H1 (cell line): ENCODE measurements around the gene COQ7. TPM values are rescaled to one million over a fixed set of nuclear protein-coding genes. Genes with fewer than 3 reads are reported as not detected.

Experiments used
- CTCF ChIA-PET: fragments of 300-600 bp; sonication (Branson Sonifier 250); formaldehyde crosslinking; loops from one replicate; lab custom pipeline; 2021; ENCODE audit not compliant: partially characterized antibody; lab: Charles Lee
- POLR2A ChIA-PET: fragments of 300-600 bp; sonication (Branson Sonifier 250); formaldehyde crosslinking; loops from one replicate; lab custom pipeline; 2021; ENCODE audit warnings: inconsistent platforms; ENCODE audit not compliant: partially characterized antibody; lab: Charles Lee
- DNase-seq, 2 experiments: peaks; one replicate each; pipeline versions ENCODE4 v3.0.0 to v3.0.0-alpha.2; 2010 to 2022; ENCODE audit warnings: low spot score in 2 of 2, low read depth in 1 of 2, mixed read lengths in 1 of 2
- FAIRE-seq: peaks from 2 replicates; lab custom pipeline; 2011; peaks lifted over from hg19 to GRCh38; lab: Jason Lieb, UNC
- H2AFZ ChIP-seq: 2 replicates; pipeline ENCODE4 v1.8.1; 2012; ENCODE audit warnings: low read length, inconsistent platforms
- H2AK5ac ChIP-seq: 2 replicates; pipeline ENCODE4 v1.6.1; 2013; ENCODE audit warnings: low read depth, low read length
- H2BK120ac ChIP-seq: replicated peaks from 2 replicates; pipeline ENCODE3; 2013; ENCODE audit warnings: low read depth, low read length, inconsistent platforms
- H2BK12ac ChIP-seq: 2 replicates; pipeline ENCODE4 v1.6.1; 2013; ENCODE audit warnings: low read depth, low read length
- H2BK15ac ChIP-seq: 2 replicates; pipeline ENCODE4 v1.6.1; 2013; ENCODE audit warnings: low read length
- H2BK20ac ChIP-seq: 2 replicates; pipeline ENCODE4 v1.6.1; 2013; ENCODE audit warnings: low read length
- H2BK5ac ChIP-seq: 2 replicates; pipeline ENCODE4 v1.6.1; 2013; ENCODE audit warnings: low read depth, low read length
- H3K14ac ChIP-seq: 2 replicates; pipeline ENCODE4 v1.6.1; 2013; ENCODE audit warnings: inconsistent platforms; ENCODE audit not compliant: insufficient read length
- H3K18ac ChIP-seq: 2 replicates; pipeline ENCODE4 v1.6.1; 2013; ENCODE audit warnings: low read length; ENCODE audit errors: extremely low read depth
- H3K23ac ChIP-seq: 2 replicates; pipeline ENCODE4 v1.6.1; 2013; ENCODE audit warnings: inconsistent platforms; ENCODE audit not compliant: insufficient read length
- H3K23me2 ChIP-seq: 2 replicates; pipeline ENCODE4 v1.6.1; 2013; ENCODE audit warnings: low read depth, low read length
- H3K27ac ChIP-seq: 2 replicates; pipeline ENCODE4 v1.6.1; 2011; ENCODE audit warnings: low read depth, low read length, inconsistent platforms
- H3K27me3 ChIP-seq, 4 experiments: replicated peaks in 1 of 4; 1 replicate in 1 of 4; 2 replicates in 3 of 4; pipeline versions ENCODE4 v1.6.1 to v1.8.1; 2011 to 2013; ENCODE audit warnings: low read length in 3 of 4, mild to moderate bottlenecking in 3 of 4, inconsistent platforms in 2 of 4, mixed read lengths in 2 of 4, moderate library complexity in 1 of 4; ENCODE audit not compliant: control insufficient read depth in 3 of 4, insufficient read depth in 3 of 4; ENCODE audit errors: extremely low read depth in 1 of 4
- H3K36me3 ChIP-seq, 4 experiments: 2 replicates each; pipeline versions ENCODE4 v1.6.1 to v1.8.1; 2011 to 2013; ENCODE audit warnings: mild to moderate bottlenecking in 4 of 4, low read length in 3 of 4, moderate library complexity in 2 of 4, control low read depth in 1 of 4, inconsistent platforms in 1 of 4; ENCODE audit not compliant: insufficient read depth in 4 of 4, control insufficient read depth in 2 of 4
- H3K4ac ChIP-seq: replicated peaks from 2 replicates; pipeline ENCODE3; 2013; ENCODE audit warnings: low read length, low read depth, mixed read lengths, inconsistent platforms; ENCODE audit not compliant: insufficient read length
- H3K4me1 ChIP-seq, 4 experiments: replicated peaks in 1 of 4; 1 replicate in 1 of 4; 2 replicates in 3 of 4; pipeline versions ENCODE4 v1.6.1 to v1.8.1; 2011 to 2013; ENCODE audit warnings: low read length in 3 of 4, inconsistent platforms in 2 of 4, mixed read lengths in 1 of 4; ENCODE audit not compliant: insufficient read depth in 4 of 4, control insufficient read depth in 3 of 4
- H3K4me2 ChIP-seq, 2 experiments: 2 replicates each; pipeline versions ENCODE4 v1.6.1 to v1.8.1; 2011 to 2013; ENCODE audit warnings: low read depth in 2 of 2, low read length in 2 of 2, control low read depth in 1 of 2, inconsistent platforms in 1 of 2, mild to moderate bottlenecking in 1 of 2; ENCODE audit not compliant: insufficient read depth in 1 of 2
- H3K4me3 ChIP-seq, 4 experiments: fragments of 200-600, 300-600 bp in 1 of 4; sonication (generic), shearing (Covaris generic), sonication (Bioruptor Twin) in 1 of 4; 2 replicates each; pipeline versions ENCODE4 v1.5.1 to v1.8.1; 2011 to 2016; ENCODE audit warnings: low read length in 4 of 4, low read depth in 3 of 4, control low read depth in 2 of 4, inconsistent platforms in 2 of 4, mild to moderate bottlenecking in 2 of 4, mixed read lengths in 1 of 4, moderate library complexity in 1 of 4; ENCODE audit not compliant: insufficient read depth in 2 of 4; ENCODE audit errors: extremely low read depth in 1 of 4
- H3K56ac ChIP-seq: replicated peaks from 2 replicates; pipeline ENCODE3; 2013; ENCODE audit warnings: low read depth, mild to moderate bottlenecking, mixed read lengths, low read length, inconsistent platforms; ENCODE audit not compliant: insufficient read length
- H3K79me1 ChIP-seq: 2 replicates; pipeline ENCODE4 v1.6.1; 2013; ENCODE audit warnings: low read depth, low read length, control low read depth
- H3K79me2 ChIP-seq, 2 experiments: 2 replicates each; pipeline versions ENCODE4 v1.6.1 to v1.8.1; 2012 to 2013; ENCODE audit warnings: low read length in 2 of 2, mild to moderate bottlenecking in 2 of 2, inconsistent platforms in 1 of 2; ENCODE audit not compliant: insufficient read depth in 2 of 2, control insufficient read depth in 1 of 2
- H3K9ac ChIP-seq, 4 experiments: replicated peaks in 1 of 4; 1 replicate in 1 of 4; 2 replicates in 3 of 4; pipeline versions ENCODE4 v1.6.1 to v1.8.1; 2011 to 2013; ENCODE audit warnings: low read depth in 3 of 4, low read length in 3 of 4, control low read depth in 2 of 4, mild to moderate bottlenecking in 2 of 4, moderate library complexity in 2 of 4, inconsistent platforms in 1 of 4; ENCODE audit errors: extremely low read depth in 1 of 4
- H3K9me3 ChIP-seq, 2 experiments: 2 replicates each; pipeline versions ENCODE4 v1.6.1 to v1.8.1; 2012 to 2013; ENCODE audit warnings: mild to moderate bottlenecking in 2 of 2, moderate library complexity in 2 of 2, control low read depth in 1 of 2, inconsistent platforms in 1 of 2, low read depth in 1 of 2, low read length in 1 of 2, mixed read lengths in 1 of 2; ENCODE audit not compliant: insufficient read depth in 2 of 2
- H4K20me1 ChIP-seq, 2 experiments: replicated peaks in 1 of 2; 2 replicates each; pipeline versions ENCODE3 to v1.8.1; 2011 to 2013; ENCODE audit warnings: inconsistent platforms in 2 of 2, low read length in 2 of 2, mild to moderate bottlenecking in 1 of 2; ENCODE audit not compliant: insufficient read depth in 2 of 2, control insufficient read depth in 1 of 2
- H4K5ac ChIP-seq: 2 replicates; pipeline ENCODE4 v1.6.1; 2013; ENCODE audit warnings: low read length, low read depth, mixed read lengths, inconsistent platforms; ENCODE audit not compliant: insufficient read length
- H4K8ac ChIP-seq: 2 replicates; pipeline ENCODE4 v1.8.0; 2013; ENCODE audit warnings: mild to moderate bottlenecking, moderate library complexity, low read length, inconsistent platforms; ENCODE audit not compliant: insufficient read depth; ENCODE audit errors: extremely low read depth
- H4K91ac ChIP-seq: replicated peaks from 2 replicates; pipeline ENCODE3; 2013; ENCODE audit warnings: low read length, mixed read lengths, inconsistent platforms; ENCODE audit not compliant: insufficient read length
- BRCA1 ChIP-seq: IDR thresholded peaks from 2 replicates; pipeline ENCODE4 v1.6.1; 2012; ENCODE audit warnings: low read depth, low read length, improper control_type of control experiment
- CHD1 ChIP-seq: IDR thresholded peaks from 2 replicates; pipeline ENCODE4 v1.6.1; 2012; ENCODE audit warnings: low read depth, low read length, improper control_type of control experiment
- GABPA ChIP-seq: IDR thresholded peaks from 2 replicates; pipeline ENCODE4 v1.6.1; 2011; ENCODE audit warnings: mild to moderate bottlenecking, low read length, moderate library complexity, borderline replicate concordance; ENCODE audit not compliant: insufficient read depth
- HDAC2 ChIP-seq, 2 experiments: fragments of 300-600 bp in 1 of 2; sonication (generic) in 1 of 2; IDR thresholded peaks; 2 replicates each; pipeline ENCODE4 v1.6.1; 2011 to 2012; ENCODE audit warnings: low read depth in 2 of 2, low read length in 2 of 2, mild to moderate bottlenecking in 2 of 2, moderate library complexity in 2 of 2, borderline replicate concordance in 1 of 2, inconsistent platforms in 1 of 2
- JUN ChIP-seq: IDR thresholded peaks from 2 replicates; pipeline ENCODE4 v1.6.1; 2011; ENCODE audit warnings: low read depth, mild to moderate bottlenecking, improper control_type of control experiment, low read length
- KDM5A ChIP-seq: fragments of 200-600 bp; IDR thresholded peaks from 2 replicates; pipeline ENCODE4 v1.7.1; 2012; ENCODE audit warnings: mild to moderate bottlenecking, low read length, inconsistent platforms, mixed read lengths
- RFX5 ChIP-seq: IDR thresholded peaks from 2 replicates; pipeline ENCODE4 v1.6.1; 2011; ENCODE audit warnings: low read depth, low read length, improper control_type of control experiment, borderline replicate concordance
- RXRA ChIP-seq: IDR thresholded peaks from 2 replicates; pipeline ENCODE4 v1.6.1; 2011; ENCODE audit warnings: low read depth, mild to moderate bottlenecking, low read length, moderate library complexity; ENCODE audit not compliant: insufficient read depth
- SIRT6 ChIP-seq: IDR thresholded peaks from one replicate; pipeline ENCODE4 v1.7.1; 2012; ENCODE audit warnings: low read length, inconsistent platforms
- TCF12 ChIP-seq: IDR thresholded peaks from 2 replicates; pipeline ENCODE4 v1.6.1; 2011; ENCODE audit warnings: low read depth, mild to moderate bottlenecking, low read length
- WGBS, 2 experiments: shearing (Covaris generic) in 1 of 2; methylation state at CpG; one replicate each; pipeline versions ENCODE4 v1.1.6 to v1.1.7; 2013 to 2015; ENCODE audit warnings: low lambda C conversion rate in 2 of 2, mixed read lengths in 2 of 2, inconsistent platforms in 1 of 2, low coverage in 1 of 2, missing lambda C conversion rate in 1 of 2; ENCODE audit not compliant: insufficient replicate concordance in 2 of 2, insufficient coverage in 1 of 2, insufficient read length in 1 of 2; ENCODE audit errors: extremely low coverage in 1 of 2, missing lambda C conversion rate in 1 of 2; 5-methylcytosine and 5-hydroxymethylcytosine counted together
- polyA plus RNA-seq, 7 experiments: library from polyadenylated mRNA; depleted of rRNA in 3 of 7; stranded (reverse) in 5 of 7; unstranded in 2 of 7; fragments of >200 nt in 5 of 7; fragments of 200-250 nt in 2 of 7; gene quantifications; 1 replicate in 5 of 7; 2 replicates in 1 of 7; 4 replicates in 1 of 7; pipeline versions ENCODE4 v1.2.1 to v1.2.3, GENCODE V29; 2011 to 2013; ENCODE audit warnings: missing spikeins in 2 of 7, mixed read lengths in 2 of 7
- total RNA-seq: library from RNA; stranded (reverse); fragmentation: NEBNext Ultra II Directional; extraction: Animal tissue kit (Norgen Biotek cat#: 25700); gene quantifications from 2 replicates; pipeline ENCODE4 v1.2.1, GENCODE V29; 2021

COQ7 gene
- total and polyA plus RNA-seq, 2 of the 8 experiments (the other 6 are each of a cell fraction or from before 2014, with no cell fraction given) = 7.1 to 15.2 TPM

GRCh38 chr16:19108409-19109287 lies 41.2 kb downstream of the COQ7 start:
- no peak overlapping the region for H2BK15ac ChIP-seq
- H3K9ac ChIP-seq = no peak overlapping the region
- no peak overlapping the region for H3K14ac ChIP-seq
- no peak overlapping the region for H3K4me2 ChIP-seq
- H3K4me3 ChIP-seq = no peak overlapping the region
- peaks cover 0 to 7% (median 3%) of the 10 kb centered on the region in 4 experiments; a peak in 3 of 7 replicates for H3K4me1 ChIP-seq
- no peak overlapping the region for H2BK20ac ChIP-seq
- no peak overlapping the region for H2AK5ac ChIP-seq
- H3K4ac ChIP-seq = no peak overlapping the region
- H3K27ac ChIP-seq = no peak overlapping the region
- DNase-seq = no peak
- H3K79me2 ChIP-seq = no peaks in the 10 kb centered on the region
- no peak for FAIRE-seq
- H3K56ac ChIP-seq = no peak overlapping the region
- no peaks in the 10 kb centered on the region for H3K9me3 ChIP-seq
- peaks cover 0 to 4% (median 3%) of the 10 kb centered on the region in 4 experiments; a peak in 5 of 7 replicates for H3K27me3 ChIP-seq
- no peak for TF ChIP-seq KDM5A
- TF ChIP-seq HDAC2 (IDR thresholded peaks at IDR 0.05; ENCODE audit: borderline replicate concordance in 1 of 2, low read depth in 2 of 2, low read length in 2 of 2) = no peak
- TF ChIP-seq CHD1 = no peak
- no peak for TF ChIP-seq GABPA
- TF ChIP-seq JUN = no peak
- no peak for TF ChIP-seq RXRA
- no peak for TF ChIP-seq BRCA1
- TF ChIP-seq SIRT6 = no peak
- TF ChIP-seq RFX5 = no peak
- no peak for TF ChIP-seq TCF12
- 87% methylated on average over 9 of the region's 9 CpGs; no CpG with 5 or more reads in 1 of the 2 experiments for WGBS, 2 experiments
- H4K20me1 ChIP-seq = no peaks in the 10 kb centered on the region
- H3K23ac ChIP-seq = no peak overlapping the region
- H4K8ac ChIP-seq = no peak overlapping the region
- H2BK120ac ChIP-seq = no peak overlapping the region
- no peaks in the 10 kb centered on the region for H3K36me3 ChIP-seq
- no peak overlapping the region for H2BK5ac ChIP-seq
- ChIA-PET POLR2A (no interaction called here), CTCF (interaction anchor here (0.5 to 5.2 kb wide), 6 partner anchors 13 to 69 kb away, joined by 3 to 27 read pairs (median 3); no protein-coding TSS in a partner anchor)
- no peak overlapping the region for H4K5ac ChIP-seq
- no peaks in the 10 kb centered on the region for H3K79me1 ChIP-seq
- no peak overlapping the region for H4K91ac ChIP-seq
- H2BK12ac ChIP-seq = no peak overlapping the region
- H3K23me2 ChIP-seq = no peaks in the 10 kb centered on the region; the same call in 1 of the 2 replicates
- H2AFZ ChIP-seq = no peak overlapping the region
- H3K18ac ChIP-seq = no peak overlapping the region
